DOHH2 (cell line): ENCODE results near the gene INSYN2A.

Source experiments
- EZH2phosphoT487 ChIP-seq: fragments of 200-600 bp; sonication (generic); IDR thresholded peaks from 2 replicates; pipeline ENCODE4 v1.6.1; 2017; ENCODE audit warnings: borderline replicate concordance, mild to moderate bottlenecking, antibody characterized with exemption, low read length, moderate library complexity, mixed read lengths
- TF ChIP-seq, protein P1 (sequence below): fragments of 200-600 bp; sonication (generic); IDR thresholded peaks from one replicate; pipeline ENCODE4 v1.5.1; 2014; ENCODE audit warnings: antibody characterized with exemption, mild to moderate bottlenecking, low read depth, low read length; ENCODE audit not compliant: poor library complexity, severe bottlenecking

DNA sequence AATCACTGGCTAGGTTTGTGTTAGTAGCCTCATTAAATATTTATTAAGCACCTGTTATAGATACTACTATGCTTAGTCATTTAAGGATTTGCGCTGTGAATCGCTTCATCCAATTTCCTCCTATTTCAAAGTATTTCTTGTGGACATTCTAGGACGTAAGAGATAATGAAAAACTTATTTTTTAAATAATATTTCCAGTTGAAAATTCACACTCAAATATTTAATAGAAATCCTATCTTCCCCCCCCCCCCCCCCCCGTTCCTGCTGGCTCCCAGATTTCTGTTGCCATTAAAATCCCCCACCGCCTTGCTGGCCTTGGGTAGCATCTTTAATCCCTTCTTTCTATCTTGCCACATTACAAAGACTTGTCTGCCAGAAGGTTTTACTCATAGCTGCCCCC, 6.0 kb downstream of the INSYN2A start:
- TF ChIP-seq, protein P1, sequence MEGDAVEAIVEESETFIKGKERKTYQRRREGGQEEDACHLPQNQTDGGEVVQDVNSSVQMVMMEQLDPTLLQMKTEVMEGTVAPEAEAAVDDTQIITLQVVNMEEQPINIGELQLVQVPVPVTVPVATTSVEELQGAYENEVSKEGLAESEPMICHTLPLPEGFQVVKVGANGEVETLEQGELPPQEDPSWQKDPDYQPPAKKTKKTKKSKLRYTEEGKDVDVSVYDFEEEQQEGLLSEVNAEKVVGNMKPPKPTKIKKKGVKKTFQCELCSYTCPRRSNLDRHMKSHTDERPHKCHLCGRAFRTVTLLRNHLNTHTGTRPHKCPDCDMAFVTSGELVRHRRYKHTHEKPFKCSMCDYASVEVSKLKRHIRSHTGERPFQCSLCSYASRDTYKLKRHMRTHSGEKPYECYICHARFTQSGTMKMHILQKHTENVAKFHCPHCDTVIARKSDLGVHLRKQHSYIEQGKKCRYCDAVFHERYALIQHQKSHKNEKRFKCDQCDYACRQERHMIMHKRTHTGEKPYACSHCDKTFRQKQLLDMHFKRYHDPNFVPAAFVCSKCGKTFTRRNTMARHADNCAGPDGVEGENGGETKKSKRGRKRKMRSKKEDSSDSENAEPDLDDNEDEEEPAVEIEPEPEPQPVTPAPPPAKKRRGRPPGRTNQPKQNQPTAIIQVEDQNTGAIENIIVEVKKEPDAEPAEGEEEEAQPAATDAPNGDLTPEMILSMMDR, result no peak
- TF ChIP-seq EZH2phosphoT487, result no peak
